Astrocyte (in vitro differentiated cells and primary cell): ENCODE results near the gene PPP2R3B.

ENCODE experiments used
- EZH2 ChIP-seq: IDR thresholded peaks from 2 replicates; pipeline ENCODE4 v1.6.1; 2012; ENCODE audit warnings: mild to moderate bottlenecking, low read length, inconsistent platforms; ENCODE audit not compliant: insufficient read depth
- TF ChIP-seq, protein P1 (sequence below): IDR thresholded peaks from 2 replicates; pipeline ENCODE4 v1.5.1; 2011; ENCODE audit warnings: low read depth, mild to moderate bottlenecking, inconsistent platforms, low read length, moderate library complexity; ENCODE audit not compliant: insufficient read depth

DNA sequence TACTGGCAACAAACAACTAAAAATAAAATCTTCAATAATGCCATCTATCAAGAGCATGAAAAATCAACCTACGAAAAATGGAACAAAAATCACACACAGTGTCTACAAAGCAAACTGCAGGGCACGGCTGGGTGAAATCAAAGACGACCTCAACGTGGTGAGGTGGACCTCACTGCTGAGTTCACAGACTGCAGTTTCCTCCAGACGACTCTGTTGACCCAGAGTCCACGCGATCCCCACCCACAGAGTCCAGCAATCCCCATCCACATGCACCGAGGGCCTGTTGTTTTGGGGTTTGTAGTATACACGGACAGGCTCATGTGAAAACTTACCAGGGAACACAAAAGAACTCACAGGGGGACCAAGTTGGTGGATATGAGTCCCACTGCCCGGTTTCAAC, 37.0 kb downstream of the PPP2R3B start:
- no peak for TF ChIP-seq EZH2
- TF ChIP-seq, protein P1, sequence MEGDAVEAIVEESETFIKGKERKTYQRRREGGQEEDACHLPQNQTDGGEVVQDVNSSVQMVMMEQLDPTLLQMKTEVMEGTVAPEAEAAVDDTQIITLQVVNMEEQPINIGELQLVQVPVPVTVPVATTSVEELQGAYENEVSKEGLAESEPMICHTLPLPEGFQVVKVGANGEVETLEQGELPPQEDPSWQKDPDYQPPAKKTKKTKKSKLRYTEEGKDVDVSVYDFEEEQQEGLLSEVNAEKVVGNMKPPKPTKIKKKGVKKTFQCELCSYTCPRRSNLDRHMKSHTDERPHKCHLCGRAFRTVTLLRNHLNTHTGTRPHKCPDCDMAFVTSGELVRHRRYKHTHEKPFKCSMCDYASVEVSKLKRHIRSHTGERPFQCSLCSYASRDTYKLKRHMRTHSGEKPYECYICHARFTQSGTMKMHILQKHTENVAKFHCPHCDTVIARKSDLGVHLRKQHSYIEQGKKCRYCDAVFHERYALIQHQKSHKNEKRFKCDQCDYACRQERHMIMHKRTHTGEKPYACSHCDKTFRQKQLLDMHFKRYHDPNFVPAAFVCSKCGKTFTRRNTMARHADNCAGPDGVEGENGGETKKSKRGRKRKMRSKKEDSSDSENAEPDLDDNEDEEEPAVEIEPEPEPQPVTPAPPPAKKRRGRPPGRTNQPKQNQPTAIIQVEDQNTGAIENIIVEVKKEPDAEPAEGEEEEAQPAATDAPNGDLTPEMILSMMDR: no peak
